Measurements from ENCODE around the gene DNAH17. TPM values are rescaled to one million over a fixed set of nuclear protein-coding genes. Genes with fewer than 3 reads are reported as not detected.

DNAH17 gene
- total and polyA plus RNA-seq, 8 donors = 0.64 to 7.2 (median 3.6) TPM

- ATAC-seq (no peak), DNase-seq (peak in 1 of 4 donors; percentile 49)
- TF ChIP-seq CTCF (IDR thresholded peaks at IDR 0.05) = no peak
- Histone ChIP-seq H3K4me1 (peaks cover 0 to 9% of the 10 kb centered on the region in 2 donors), H3K27ac (no peak overlapping the region), H3K27me3 (no peaks in the 10 kb centered on the region), H3K9me3 (no peaks in the 10 kb centered on the region), H3K36me3 (no peaks in the 10 kb centered on the region), H3K4me3 (no peak overlapping the region)
- intact Hi-C loops (cut with DNase I) = no loop called here
Observed at GRCh38 chr17:78583091-78583490, 5.9 kb upstream of the DNAH17 start.

- Histone ChIP-seq H3K9me3 (no peaks in the 10 kb centered on the region), H3K4me3 (no peak overlapping the region), H3K36me3 (no peaks in the 10 kb centered on the region), H3K27ac (no peak overlapping the region), H3K4me1 (peaks cover 0 to 7% of the 10 kb centered on the region in 2 donors), H3K27me3 (no peaks in the 10 kb centered on the region)
- ATAC-seq (no peak), DNase-seq (no peak)
- intact Hi-C loops (cut with DNase I) = no loop called here
- no peak for TF ChIP-seq CTCF (IDR thresholded peaks at IDR 0.05)
Observed at GRCh38 chr17:78581304-78581703, 4.1 kb upstream of the DNAH17 start.

GRCh38 chr17:78580277-78580804 is 3.1 kb upstream of the DNAH17 start:
- intact Hi-C loops (cut with DNase I) = no loop called here
- Histone ChIP-seq H3K36me3 (no peaks in the 10 kb centered on the region), H3K27ac (no peak overlapping the region), H3K9me3 (no peaks in the 10 kb centered on the region), H3K4me3 (no peak overlapping the region), H3K27me3 (no peaks in the 10 kb centered on the region), H3K4me1 (peaks cover 0 to 7% of the 10 kb centered on the region in 2 donors)
- DNase-seq = peak in 1 of 4 donors; percentile 54
- no peak for TF ChIP-seq CTCF (IDR thresholded peaks at IDR 0.05)
- no peak for ATAC-seq

GRCh38 chr17:78576389-78577112 is 645 bp downstream of the DNAH17 start:
- DNase-seq (no peak), ATAC-seq (no peak)
- intact Hi-C loops (cut with DNase I) = no loop called here

More at GRCh38 chr17:78576389-78577112, 645 bp downstream of the DNAH17 start:
- Histone ChIP-seq H3K4me1 (peaks cover 0 to 7% of the 10 kb centered on the region in 2 donors), H3K36me3 (no peaks in the 10 kb centered on the region), H3K4me3 (no peak overlapping the region), H3K27me3 (no peaks in the 10 kb centered on the region), H3K9me3 (no peaks in the 10 kb centered on the region), H3K27ac (no peak overlapping the region)
- TF ChIP-seq CTCF (IDR thresholded peaks at IDR 0.05) = no peak
